Measurements from ENCODE around the gene DACH1. TPM values are rescaled to one million over a fixed set of nuclear protein-coding genes. Genes with fewer than 3 reads are reported as not detected.

Gene DACH1
- total RNA-seq, 4 donors from 2014 or later = 1.5 to 17.3 (median 3.3) TPM

GRCh38 chr13:71730267-71730666, 136.7 kb downstream of the DACH1 start:
- no peak overlapping the region for H3K4me3 ChIP-seq
- H3K27ac ChIP-seq = no peak overlapping the region
- H3K4me1 ChIP-seq = no peaks in the 10 kb centered on the region
- DNase-seq = no peak
- TF ChIP-seq POLR2AphosphoS5 (IDR thresholded peaks at IDR 0.05) (no peak), POLR2A (IDR thresholded peaks at IDR 0.05) (no peak), EP300 (IDR thresholded peaks at IDR 0.05; ENCODE audit: low read depth) (no peak), CTCF (IDR thresholded peaks at IDR 0.05) (no peak)
- intact Hi-C loops (cut with DNase I; ENCODE audit: low total_unique reads) = no loop called here
- no peaks in the 10 kb centered on the region for H3K36me3 ChIP-seq
- H3K27me3 ChIP-seq = no peaks in the 10 kb centered on the region
- 93% methylated on average over 1 of the region's 1 CpG for WGBS, 2 donors (ENCODE audit: low coverage in 1 of 2)
- no peaks in the 10 kb centered on the region for H3K9me3 ChIP-seq
- in situ Hi-C loops (cut with MboI; ENCODE audit: low pct_ligation_motif_present in 1 of 4, low pct_unique_long_range_greater_than_20kb in 1 of 4, low sequenced_read_pairs in 3 of 4) = no loop called here

GRCh38 chr13:71729441-71729840, 137.6 kb downstream of the DACH1 start:
- Histone ChIP-seq H3K4me3 (no peak overlapping the region), H3K36me3 (no peaks in the 10 kb centered on the region), H3K9me3 (no peaks in the 10 kb centered on the region), H3K4me1 (no peaks in the 10 kb centered on the region), H3K27me3 (no peaks in the 10 kb centered on the region), H3K27ac (no peak overlapping the region)
- no peak for TF ChIP-seq POLR2AphosphoS5 (IDR thresholded peaks at IDR 0.05)
- no peak for TF ChIP-seq POLR2A (IDR thresholded peaks at IDR 0.05)
- TF ChIP-seq EP300 (IDR thresholded peaks at IDR 0.05; ENCODE audit: low read depth) = no peak
- no peak for TF ChIP-seq CTCF (IDR thresholded peaks at IDR 0.05)
- no peak for DNase-seq
- intact Hi-C loops (cut with DNase I; ENCODE audit: low total_unique reads) (no loop called here), in situ Hi-C loops (cut with MboI; ENCODE audit: low pct_ligation_motif_present in 1 of 4, low pct_unique_long_range_greater_than_20kb in 1 of 4, low sequenced_read_pairs in 3 of 4) (no loop called here)
- 73 to 84% methylated on average over 2 of the region's 2 CpGs for WGBS, 2 donors (ENCODE audit: low coverage in 1 of 2)

- WGBS, 2 donors (ENCODE audit: low coverage in 1 of 2) = 87 to 91% methylated on average over 1 of the region's 1 CpG
- H3K36me3 ChIP-seq = no peaks in the 10 kb centered on the region
- H3K27me3 ChIP-seq = no peaks in the 10 kb centered on the region
- in situ Hi-C loops (cut with MboI; ENCODE audit: low pct_ligation_motif_present in 1 of 4, low pct_unique_long_range_greater_than_20kb in 1 of 4, low sequenced_read_pairs in 3 of 4) (no loop called here), intact Hi-C loops (cut with DNase I; ENCODE audit: low total_unique reads) (no loop called here)
- H3K9me3 ChIP-seq = no peaks in the 10 kb centered on the region
- H3K4me3 ChIP-seq = no peak overlapping the region
- H3K27ac ChIP-seq = no peak overlapping the region
- no peak for DNase-seq
- no peaks in the 10 kb centered on the region for H3K4me1 ChIP-seq
- TF ChIP-seq CTCF (IDR thresholded peaks at IDR 0.05) (no peak), POLR2AphosphoS5 (IDR thresholded peaks at IDR 0.05) (no peak), POLR2A (IDR thresholded peaks at IDR 0.05) (no peak), EP300 (IDR thresholded peaks at IDR 0.05; ENCODE audit: low read depth) (no peak)
Observed at GRCh38 chr13:71727662-71728061, 139.3 kb downstream of the DACH1 start.

- Histone ChIP-seq H3K4me1 (no peaks in the 10 kb centered on the region), H3K36me3 (no peaks in the 10 kb centered on the region), H3K27me3 (no peaks in the 10 kb centered on the region), H3K27ac (no peak overlapping the region), H3K4me3 (no peak overlapping the region), H3K9me3 (no peaks in the 10 kb centered on the region)
- in situ Hi-C loops (cut with MboI; ENCODE audit: low pct_ligation_motif_present in 1 of 4, low pct_unique_long_range_greater_than_20kb in 1 of 4, low sequenced_read_pairs in 3 of 4) = no loop called here
- 85 to 89% methylated on average over 2 of the region's 2 CpGs for WGBS, 2 donors (ENCODE audit: low coverage in 1 of 2)
- DNase-seq = no peak
- intact Hi-C loops (cut with DNase I; ENCODE audit: low total_unique reads) = no loop called here
- TF ChIP-seq POLR2AphosphoS5 (IDR thresholded peaks at IDR 0.05) (no peak), POLR2A (IDR thresholded peaks at IDR 0.05) (no peak), CTCF (IDR thresholded peaks at IDR 0.05) (no peak), EP300 (IDR thresholded peaks at IDR 0.05; ENCODE audit: low read depth) (no peak)
Observed at GRCh38 chr13:71727042-71727441, 140.0 kb downstream of the DACH1 start.
